HCT116 (cell line): ENCODE data around the gene EPS8.

ENCODE experiments used
- CBX3 ChIP-seq: IDR thresholded peaks from 2 replicates; pipeline ENCODE4 v1.6.1; 2012; ENCODE audit warnings: low read depth
- CEBPB ChIP-seq: IDR thresholded peaks from 2 replicates; pipeline ENCODE4 v1.6.1; 2012; ENCODE audit warnings: low read depth
- EZH2 ChIP-seq: fragments of 200-600 bp; sonication (generic); IDR thresholded peaks from 2 replicates; pipeline ENCODE4 v1.6.1; 2017; ENCODE audit warnings: antibody characterized with exemption, mixed run types
- JUND ChIP-seq: IDR thresholded peaks from 2 replicates; pipeline ENCODE4 v1.6.1; 2012
- POLR2A ChIP-seq: IDR thresholded peaks from 2 replicates; pipeline ENCODE4 v1.7.0; 2011; ENCODE audit warnings: borderline replicate concordance; ENCODE audit not compliant: insufficient read depth, insufficient read length; ENCODE audit errors: extremely low read depth
- POLR2AphosphoS5 ChIP-seq: IDR thresholded peaks from 2 replicates; pipeline ENCODE4 v1.6.1; 2011; ENCODE audit warnings: mild to moderate bottlenecking, low read depth, low read length, moderate library complexity
- RAD21 ChIP-seq: IDR thresholded peaks from 2 replicates; pipeline ENCODE4 v1.6.1; 2012; ENCODE audit warnings: low read depth, mild to moderate bottlenecking
- SIN3A ChIP-seq: IDR thresholded peaks from 2 replicates; pipeline ENCODE4 v1.6.1; 2012; ENCODE audit warnings: low read depth
- SP1 ChIP-seq: IDR thresholded peaks from 2 replicates; pipeline ENCODE4 v1.6.1; 2012; ENCODE audit warnings: low read depth
- YY1 ChIP-seq: IDR thresholded peaks from 2 replicates; pipeline ENCODE4 v1.6.1; 2011; ENCODE audit warnings: low read length, low read depth, moderate library complexity, mild to moderate bottlenecking; ENCODE audit not compliant: insufficient replicate concordance; ENCODE audit errors: extremely low read depth
- ZNF274 ChIP-seq: fragments of 200-500 bp; sonication (Bioruptor generic); IDR thresholded peaks from 2 replicates; pipeline ENCODE4 v1.6.1; 2014; ENCODE audit warnings: mild to moderate bottlenecking, low read depth, low read length, inconsistent platforms
- TF ChIP-seq, protein P1 (sequence below), 3 experiments: fragments of 200-600 bp in 1 of 3; sonication (generic) in 1 of 3; IDR thresholded peaks in 2 of 3; conservative IDR thresholded peaks in 1 of 3; 2 replicates each; pipeline ENCODE4 v1.5.1; 2012 to 2017; ENCODE audit warnings: low read depth in 2 of 3, low read length in 2 of 3, antibody characterized with exemption in 1 of 3, borderline replicate concordance in 1 of 3, control low read depth in 1 of 3, mild to moderate bottlenecking in 1 of 3, mixed read lengths in 1 of 3, mixed run types in 1 of 3, moderate library complexity in 1 of 3; ENCODE audit not compliant: insufficient read depth in 1 of 3
- TF ChIP-seq, protein P2 (sequence below): IDR thresholded peaks from 2 replicates; pipeline ENCODE4 v1.6.1; 2011; ENCODE audit warnings: mild to moderate bottlenecking, low read length, moderate library complexity; ENCODE audit not compliant: insufficient replicate concordance; ENCODE audit errors: extremely low read depth

DNA sequence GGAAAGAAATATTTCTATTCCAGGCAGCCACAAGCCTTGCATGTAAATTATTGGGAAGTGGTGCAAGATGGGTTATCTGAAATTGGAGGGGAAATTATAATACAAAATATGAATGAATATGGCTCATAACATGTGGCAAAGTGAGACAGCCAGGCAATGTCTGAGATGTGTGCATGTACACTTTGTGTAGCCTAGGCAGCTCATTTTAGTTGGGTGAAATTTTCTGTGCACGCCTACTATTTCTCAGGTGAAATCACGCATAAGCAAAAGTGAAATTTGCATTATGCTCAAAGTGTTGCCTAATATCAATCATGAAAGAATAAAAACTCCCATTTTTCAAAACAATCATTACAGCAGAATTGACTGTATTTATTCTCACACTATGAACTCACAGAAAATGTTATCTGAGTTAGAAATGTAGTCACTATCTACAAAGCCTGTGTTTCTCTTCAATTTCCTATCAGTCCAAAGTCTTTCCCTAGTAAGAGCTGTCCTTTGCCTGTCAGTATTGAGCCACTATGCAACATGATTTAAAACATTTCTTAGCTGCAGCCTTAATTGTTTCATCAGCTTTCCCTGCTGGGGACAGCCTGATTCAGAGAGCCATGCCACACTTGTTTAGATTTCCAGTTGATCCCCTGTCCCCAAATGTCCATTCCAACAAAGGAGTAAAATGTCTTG lies 80.7 kb downstream of the EPS8 start:
- TF ChIP-seq POLR2AphosphoS5 = no peak
- TF ChIP-seq POLR2A = no peak
- TF ChIP-seq ZNF274 = no peak
- no peak for TF ChIP-seq SIN3A
- TF ChIP-seq, protein P1, sequence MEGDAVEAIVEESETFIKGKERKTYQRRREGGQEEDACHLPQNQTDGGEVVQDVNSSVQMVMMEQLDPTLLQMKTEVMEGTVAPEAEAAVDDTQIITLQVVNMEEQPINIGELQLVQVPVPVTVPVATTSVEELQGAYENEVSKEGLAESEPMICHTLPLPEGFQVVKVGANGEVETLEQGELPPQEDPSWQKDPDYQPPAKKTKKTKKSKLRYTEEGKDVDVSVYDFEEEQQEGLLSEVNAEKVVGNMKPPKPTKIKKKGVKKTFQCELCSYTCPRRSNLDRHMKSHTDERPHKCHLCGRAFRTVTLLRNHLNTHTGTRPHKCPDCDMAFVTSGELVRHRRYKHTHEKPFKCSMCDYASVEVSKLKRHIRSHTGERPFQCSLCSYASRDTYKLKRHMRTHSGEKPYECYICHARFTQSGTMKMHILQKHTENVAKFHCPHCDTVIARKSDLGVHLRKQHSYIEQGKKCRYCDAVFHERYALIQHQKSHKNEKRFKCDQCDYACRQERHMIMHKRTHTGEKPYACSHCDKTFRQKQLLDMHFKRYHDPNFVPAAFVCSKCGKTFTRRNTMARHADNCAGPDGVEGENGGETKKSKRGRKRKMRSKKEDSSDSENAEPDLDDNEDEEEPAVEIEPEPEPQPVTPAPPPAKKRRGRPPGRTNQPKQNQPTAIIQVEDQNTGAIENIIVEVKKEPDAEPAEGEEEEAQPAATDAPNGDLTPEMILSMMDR (IDR thresholded peaks at IDR 0.05 in 2 of 3, conservative IDR thresholded peaks at IDR 0.05 in 1 of 3; ENCODE audit: borderline replicate concordance in 1 of 3, insufficient read depth in 1 of 3, low read depth in 2 of 3, low read length in 2 of 3) = no peak
- TF ChIP-seq JUND = no peak
- TF ChIP-seq EZH2 = no peak
- TF ChIP-seq YY1 = no peak
- no peak for TF ChIP-seq CBX3
- TF ChIP-seq, protein P2, sequence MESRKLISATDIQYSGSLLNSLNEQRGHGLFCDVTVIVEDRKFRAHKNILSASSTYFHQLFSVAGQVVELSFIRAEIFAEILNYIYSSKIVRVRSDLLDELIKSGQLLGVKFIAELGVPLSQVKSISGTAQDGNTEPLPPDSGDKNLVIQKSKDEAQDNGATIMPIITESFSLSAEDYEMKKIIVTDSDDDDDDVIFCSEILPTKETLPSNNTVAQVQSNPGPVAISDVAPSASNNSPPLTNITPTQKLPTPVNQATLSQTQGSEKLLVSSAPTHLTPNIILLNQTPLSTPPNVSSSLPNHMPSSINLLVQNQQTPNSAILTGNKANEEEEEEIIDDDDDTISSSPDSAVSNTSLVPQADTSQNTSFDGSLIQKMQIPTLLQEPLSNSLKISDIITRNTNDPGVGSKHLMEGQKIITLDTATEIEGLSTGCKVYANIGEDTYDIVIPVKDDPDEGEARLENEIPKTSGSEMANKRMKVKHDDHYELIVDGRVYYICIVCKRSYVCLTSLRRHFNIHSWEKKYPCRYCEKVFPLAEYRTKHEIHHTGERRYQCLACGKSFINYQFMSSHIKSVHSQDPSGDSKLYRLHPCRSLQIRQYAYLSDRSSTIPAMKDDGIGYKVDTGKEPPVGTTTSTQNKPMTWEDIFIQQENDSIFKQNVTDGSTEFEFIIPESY = no peak
- TF ChIP-seq CEBPB = no peak
- TF ChIP-seq RAD21 = no peak
- TF ChIP-seq SP1 = no peak
